MM.1S (cell line): ENCODE measurements around the gene RBFOX1.

Experiments
- EZH2 ChIP-seq: fragments of 300-600 bp; sonication (generic); optimal IDR thresholded peaks from 2 replicates; pipeline ENCODE3; 2017; ENCODE audit warnings: low read depth, mild to moderate bottlenecking, antibody characterized with exemption, low read length, mixed read lengths
- EZH2phosphoT487 ChIP-seq: fragments of 300-600 bp; sonication (generic); IDR thresholded peaks from 2 replicates; pipeline ENCODE4 v1.6.1; 2018; ENCODE audit warnings: antibody characterized with exemption, low read length
- TF ChIP-seq, protein P1 (sequence below): fragments of 300-600 bp; sonication (generic); IDR thresholded peaks from 2 replicates; pipeline ENCODE4 v1.5.1; 2016; ENCODE audit warnings: antibody characterized with exemption, low read length, mixed read lengths

DNA sequence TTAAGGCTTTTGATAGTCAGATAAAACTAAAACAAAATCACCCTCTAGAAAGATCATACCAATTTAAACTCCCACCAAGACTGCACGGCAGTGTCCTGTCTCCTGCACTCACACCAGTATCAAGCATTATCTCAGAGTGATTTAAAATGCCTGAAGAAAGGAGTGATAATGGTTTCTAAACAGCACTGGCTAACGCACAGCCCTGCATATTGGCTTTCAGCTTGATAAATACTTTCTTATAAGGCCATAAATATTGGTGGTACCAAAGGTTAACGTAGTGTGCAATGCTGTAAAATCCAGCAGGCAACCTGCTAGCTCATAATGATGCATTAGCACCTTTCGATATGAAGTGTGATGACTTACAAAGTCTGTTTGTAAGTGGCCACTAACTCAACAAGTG is 214.3 kb downstream of the RBFOX1 start:
- TF ChIP-seq, protein P1, sequence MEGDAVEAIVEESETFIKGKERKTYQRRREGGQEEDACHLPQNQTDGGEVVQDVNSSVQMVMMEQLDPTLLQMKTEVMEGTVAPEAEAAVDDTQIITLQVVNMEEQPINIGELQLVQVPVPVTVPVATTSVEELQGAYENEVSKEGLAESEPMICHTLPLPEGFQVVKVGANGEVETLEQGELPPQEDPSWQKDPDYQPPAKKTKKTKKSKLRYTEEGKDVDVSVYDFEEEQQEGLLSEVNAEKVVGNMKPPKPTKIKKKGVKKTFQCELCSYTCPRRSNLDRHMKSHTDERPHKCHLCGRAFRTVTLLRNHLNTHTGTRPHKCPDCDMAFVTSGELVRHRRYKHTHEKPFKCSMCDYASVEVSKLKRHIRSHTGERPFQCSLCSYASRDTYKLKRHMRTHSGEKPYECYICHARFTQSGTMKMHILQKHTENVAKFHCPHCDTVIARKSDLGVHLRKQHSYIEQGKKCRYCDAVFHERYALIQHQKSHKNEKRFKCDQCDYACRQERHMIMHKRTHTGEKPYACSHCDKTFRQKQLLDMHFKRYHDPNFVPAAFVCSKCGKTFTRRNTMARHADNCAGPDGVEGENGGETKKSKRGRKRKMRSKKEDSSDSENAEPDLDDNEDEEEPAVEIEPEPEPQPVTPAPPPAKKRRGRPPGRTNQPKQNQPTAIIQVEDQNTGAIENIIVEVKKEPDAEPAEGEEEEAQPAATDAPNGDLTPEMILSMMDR = no peak
- TF ChIP-seq EZH2 (no peak), EZH2phosphoT487 (no peak)
